GM12801 (cell line): ENCODE results near the gene PMEPA1.

Experiments
- CTCF ChIP-seq: IDR thresholded peaks from one replicate; pipeline ENCODE4 v1.5.1; 2011; ENCODE audit warnings: control low read depth; ENCODE audit not compliant: insufficient read length; ENCODE audit errors: extremely low read depth

PMEPA1 gene

GRCh38 chr20:57609086-57609841, 100.6 kb downstream of the PMEPA1 start:
- TF ChIP-seq CTCF, result no peak

GRCh38 chr20:57608516-57608915, 101.3 kb downstream of the PMEPA1 start:
- no peak for TF ChIP-seq CTCF

GRCh38 chr20:57605878-57606277, 103.9 kb downstream of the PMEPA1 start:
- TF ChIP-seq CTCF, result no peak

GRCh38 chr20:57605045-57605444, 104.8 kb downstream of the PMEPA1 start:
- no peak for TF ChIP-seq CTCF

- no peak for TF ChIP-seq CTCF
These were observed 106.7 kb downstream of the PMEPA1 start for GRCh38 chr20:57603120-57603519.

- no peak for TF ChIP-seq CTCF
These were observed 108.1 kb downstream of the PMEPA1 start for GRCh38 chr20:57601737-57602136.

GRCh38 chr20:57601211-57601570, 108.6 kb downstream of the PMEPA1 start:
- no peak for TF ChIP-seq CTCF
